GM21381 (cell line): Measurements from ENCODE around the gene TMEM17.

Experiments used
- ATAC-seq: cut with Tn5 transposase; IDR thresholded peaks from one replicate; pipeline ENCODE4 v1.9.1; 2021; ENCODE audit warnings: mild to moderate bottlenecking, moderate library complexity; ENCODE audit not compliant: unreplicated experiment

TMEM17 gene

DNA sequence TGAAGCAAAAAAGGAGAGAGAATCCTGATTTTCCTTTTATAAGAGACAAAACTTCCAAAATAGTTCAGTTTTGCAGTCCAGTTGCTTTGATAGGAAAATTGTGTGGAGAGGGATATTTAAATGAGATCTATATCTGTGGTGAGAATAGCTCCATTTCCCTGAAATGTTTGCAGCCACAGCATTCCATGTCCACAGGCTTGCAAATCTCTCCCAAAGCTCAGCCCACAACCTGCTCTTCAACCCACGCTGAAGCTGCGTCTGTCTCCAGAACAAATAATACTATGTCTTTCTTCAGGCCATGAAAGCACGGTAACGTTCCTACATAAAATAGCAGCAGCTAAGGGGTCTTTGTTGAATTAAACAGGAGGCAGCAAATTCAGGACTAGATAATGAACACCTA is 31.8 kb downstream of the TMEM17 start:
- no peak for ATAC-seq

DNA sequence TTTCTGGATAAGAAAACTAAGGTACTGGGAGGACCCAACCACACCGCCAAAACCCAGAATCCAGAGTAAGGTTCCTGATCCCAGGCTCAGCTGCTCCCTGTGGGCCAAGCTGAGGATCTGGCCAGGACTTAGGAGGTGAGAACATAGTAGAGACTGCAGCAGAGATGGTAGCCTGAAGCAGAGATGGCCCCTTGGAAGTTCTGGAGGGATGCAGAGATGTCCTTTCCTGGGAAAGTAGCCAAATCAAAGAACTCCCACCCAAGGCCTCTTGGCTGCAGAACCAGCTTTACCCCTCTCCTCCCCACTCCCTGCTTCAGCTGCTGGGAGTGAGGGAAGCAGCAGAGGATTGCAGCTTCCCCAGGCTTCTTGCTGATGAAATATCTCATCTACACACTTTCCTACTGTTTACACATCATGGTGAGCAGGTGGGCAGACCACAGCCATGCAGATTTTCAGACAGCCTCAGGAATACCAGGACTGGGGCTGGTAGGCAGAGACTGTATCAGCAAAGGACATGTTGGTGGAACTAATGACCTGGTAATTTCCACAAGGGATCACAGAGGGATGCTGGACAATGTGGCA is 32.7 kb downstream of the TMEM17 start:
- no peak for ATAC-seq

DNA sequence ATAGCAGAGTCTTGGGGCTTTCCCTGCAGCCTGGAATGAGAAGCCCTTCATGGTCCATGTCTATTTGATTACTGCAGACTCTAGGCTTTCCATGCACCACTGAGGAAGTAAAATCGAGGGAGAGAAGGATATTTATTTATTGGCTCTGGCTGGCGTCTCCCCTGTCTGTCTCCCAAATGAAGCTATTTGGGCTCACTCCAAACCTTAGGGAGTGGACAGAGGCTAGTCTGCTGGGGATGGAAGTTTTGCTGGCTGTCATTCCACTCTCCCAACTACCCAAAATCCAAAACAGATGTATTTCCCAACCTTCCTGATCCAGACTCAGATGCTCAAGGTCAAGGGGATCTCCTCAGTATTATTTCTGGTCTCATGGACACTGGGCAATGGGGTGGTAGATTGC is 33.7 kb downstream of the TMEM17 start:
- no peak for ATAC-seq

DNA sequence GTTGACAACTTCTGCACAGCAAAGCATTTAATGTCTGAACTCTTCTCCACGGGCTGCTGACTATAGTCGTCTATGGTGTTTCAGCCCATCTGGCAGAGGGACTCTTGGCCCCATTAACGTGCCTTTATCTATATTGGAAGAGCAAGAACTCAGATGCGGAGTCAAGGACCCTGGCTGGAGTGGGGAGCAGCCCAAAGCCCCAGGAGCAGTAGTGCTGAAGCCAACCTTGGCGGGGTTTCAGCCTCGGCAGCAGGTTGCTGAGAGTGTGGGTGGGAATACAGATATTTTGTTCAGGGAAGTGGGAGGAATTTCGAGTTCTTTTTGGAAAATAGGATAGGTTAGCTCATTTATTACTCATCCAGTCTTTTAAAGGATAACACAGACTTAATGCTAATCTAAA is 34.2 kb downstream of the TMEM17 start:
- no peak for ATAC-seq

DNA sequence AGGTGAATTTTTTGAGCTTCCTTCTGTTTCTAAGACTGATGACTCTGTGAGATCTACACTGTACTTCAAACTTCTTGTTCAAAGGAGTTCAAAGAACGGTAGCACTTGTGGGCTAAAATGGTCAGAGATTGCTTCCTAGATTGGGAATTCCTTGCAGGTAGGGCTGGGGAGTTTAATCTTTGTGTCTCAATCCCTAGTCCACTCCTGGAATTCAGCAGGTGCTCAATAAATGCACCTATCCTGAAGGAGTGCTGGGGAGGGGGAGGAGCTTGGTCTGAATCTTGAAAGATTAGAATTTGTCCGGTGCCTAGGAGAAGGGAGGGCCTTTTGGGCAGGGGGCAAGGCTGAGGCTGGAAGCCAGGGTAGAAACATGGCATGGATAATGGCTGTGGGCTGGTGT is 34.6 kb downstream of the TMEM17 start:
- no peak for ATAC-seq

DNA sequence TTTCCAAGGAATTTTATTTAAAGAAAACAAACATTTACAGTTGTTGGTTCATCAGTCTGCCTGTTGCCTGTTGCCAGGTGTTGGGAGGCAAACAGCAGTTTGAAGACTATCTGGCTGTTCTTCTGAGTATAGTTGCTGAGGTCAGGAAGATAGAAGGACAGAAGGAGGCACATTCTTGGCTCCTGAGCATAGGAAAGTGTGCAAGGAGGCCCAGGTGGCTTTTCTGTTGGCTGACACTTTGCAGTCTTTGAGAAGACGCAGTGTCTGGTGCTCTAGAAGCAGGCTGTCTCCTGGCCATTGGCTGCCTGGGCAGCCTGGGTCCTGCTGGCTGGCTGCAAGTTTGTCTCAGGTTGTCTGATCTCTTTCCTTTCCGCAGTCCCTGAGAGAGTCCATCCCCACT is 36.4 kb downstream of the TMEM17 start:
- no peak for ATAC-seq

DNA sequence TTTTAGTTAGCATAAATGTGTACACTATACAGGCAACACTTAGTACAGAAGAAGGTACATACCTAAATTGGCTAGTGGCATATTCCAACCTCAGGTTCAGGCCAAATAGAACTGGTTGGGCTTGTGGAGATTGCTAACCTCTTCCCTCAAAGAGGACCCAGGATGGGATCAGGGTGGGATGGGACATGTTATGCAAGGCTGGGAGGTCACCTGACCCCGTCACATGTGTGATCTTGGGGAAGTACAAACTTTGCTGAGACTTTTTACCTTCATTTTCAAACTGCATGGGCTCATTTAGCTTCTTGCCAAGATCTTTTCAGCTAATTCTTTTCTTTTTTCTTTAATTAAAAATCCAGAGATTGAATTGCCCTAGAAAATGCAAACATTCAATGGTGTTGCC is 36.9 kb downstream of the TMEM17 start:
- no peak for ATAC-seq

DNA sequence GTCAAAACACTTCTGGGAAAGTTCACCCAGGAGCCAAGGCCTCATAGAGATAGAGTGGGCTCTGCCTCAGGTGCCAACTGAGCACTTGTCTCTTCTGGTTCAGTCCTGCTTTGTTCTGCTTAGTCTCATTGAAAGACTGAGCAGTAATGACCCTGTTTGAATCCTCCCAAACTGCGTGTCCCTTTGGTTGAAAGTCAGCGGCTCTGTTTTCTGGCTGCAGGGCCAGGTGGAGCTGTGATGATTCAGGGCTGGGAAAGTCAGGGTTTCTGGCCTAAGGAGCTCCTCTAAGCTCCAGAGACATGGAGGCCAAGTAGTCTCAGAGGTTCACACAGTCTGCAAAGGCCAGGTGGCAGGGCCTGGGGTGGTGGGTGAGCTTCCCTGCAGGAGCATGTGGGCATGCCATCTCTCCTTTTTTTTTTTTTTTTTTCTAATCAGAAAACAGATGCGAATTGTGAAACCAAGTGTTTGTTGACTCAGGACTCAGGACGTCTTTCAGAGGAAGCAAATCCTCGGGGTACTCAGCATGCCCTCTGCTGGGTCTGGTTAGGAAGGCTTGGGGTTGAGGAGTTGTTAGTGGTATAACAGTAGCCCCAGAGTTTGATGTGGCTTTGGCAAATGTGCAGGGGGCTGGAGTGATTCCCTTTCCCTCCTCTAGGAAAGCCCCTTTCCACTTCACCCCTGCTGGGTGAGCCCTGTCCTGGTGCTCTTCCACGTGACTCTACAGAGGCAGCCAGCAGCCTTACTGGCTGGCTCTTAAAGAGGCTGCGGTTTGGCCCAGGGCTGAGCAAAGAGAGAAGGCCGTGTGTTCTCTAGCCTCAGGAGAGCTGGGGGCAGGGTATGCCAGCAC is 38.3 kb downstream of the TMEM17 start:
- ATAC-seq, result no peak

DNA sequence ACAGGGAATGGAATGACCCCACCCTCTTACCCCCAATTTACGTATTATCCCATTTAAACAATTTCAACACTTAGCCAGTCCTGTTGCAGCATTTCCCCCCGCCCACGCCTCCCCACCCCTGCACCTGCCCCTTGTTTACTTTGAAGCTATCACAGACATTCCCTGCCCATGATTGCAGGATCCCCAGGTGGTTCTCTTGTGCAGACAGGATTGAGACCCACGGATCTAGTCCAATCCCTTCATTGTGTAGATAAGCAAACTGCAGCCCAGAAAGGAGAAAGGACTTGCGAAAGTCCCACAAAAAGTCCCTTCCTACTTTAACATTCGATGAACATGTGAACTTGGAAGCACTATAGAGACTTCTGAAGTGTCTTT is 38.9 kb downstream of the TMEM17 start:
- no peak for ATAC-seq

DNA sequence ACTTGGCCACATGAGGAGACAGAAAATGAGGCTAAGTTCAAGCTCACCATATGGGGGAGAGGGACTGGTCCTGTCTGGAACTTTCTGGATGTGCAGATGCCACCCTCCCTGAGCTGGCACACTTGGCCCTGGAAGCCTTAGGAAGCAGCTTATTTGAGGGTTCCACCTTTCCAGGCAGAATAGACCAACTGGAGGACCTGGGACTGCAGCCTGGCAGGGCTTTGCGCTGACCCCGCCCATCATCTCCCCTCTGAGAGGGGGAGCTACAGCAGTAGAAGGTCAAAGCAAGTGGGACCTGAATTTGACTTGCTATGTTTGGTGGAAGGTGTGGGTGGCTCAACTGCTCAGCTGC is 39.5 kb downstream of the TMEM17 start:
- no peak for ATAC-seq

DNA sequence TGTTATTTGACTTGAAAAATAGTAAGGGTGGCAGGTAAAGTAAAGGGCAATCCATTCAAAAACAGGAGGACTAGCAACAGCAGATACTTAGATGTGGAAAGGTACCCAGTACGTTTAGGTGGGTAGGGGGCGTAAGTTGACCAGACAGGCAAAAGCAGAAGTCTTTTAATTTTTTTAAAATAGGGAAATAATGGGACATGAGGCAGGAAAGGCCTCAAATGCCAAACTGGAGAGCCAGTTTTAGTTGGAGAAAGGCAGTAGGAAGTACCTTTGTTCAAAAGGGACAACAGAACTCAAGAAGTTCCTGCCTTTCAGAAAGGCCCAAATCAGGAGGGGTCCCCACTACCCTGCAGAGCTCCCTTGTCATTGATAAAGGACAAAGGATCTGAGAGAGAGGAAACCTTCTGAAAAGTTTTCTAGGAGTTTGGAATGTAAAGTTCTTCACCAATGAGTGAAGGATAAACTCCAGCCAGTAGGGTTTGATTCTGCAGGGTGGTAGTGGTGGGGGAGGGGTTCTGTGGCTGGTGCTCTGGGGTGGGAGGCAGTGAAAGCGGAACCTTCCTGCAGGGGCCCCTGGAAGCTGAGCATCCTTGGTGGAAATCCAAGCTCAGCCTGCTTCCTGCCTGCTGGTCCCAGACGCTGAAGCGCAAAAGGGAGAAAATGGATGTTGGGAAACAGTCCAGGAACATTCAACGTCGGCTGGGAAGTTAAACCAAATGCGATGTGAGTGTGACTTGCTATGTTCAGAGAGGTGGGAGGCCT is 40.1 kb downstream of the TMEM17 start:
- no peak for ATAC-seq

DNA sequence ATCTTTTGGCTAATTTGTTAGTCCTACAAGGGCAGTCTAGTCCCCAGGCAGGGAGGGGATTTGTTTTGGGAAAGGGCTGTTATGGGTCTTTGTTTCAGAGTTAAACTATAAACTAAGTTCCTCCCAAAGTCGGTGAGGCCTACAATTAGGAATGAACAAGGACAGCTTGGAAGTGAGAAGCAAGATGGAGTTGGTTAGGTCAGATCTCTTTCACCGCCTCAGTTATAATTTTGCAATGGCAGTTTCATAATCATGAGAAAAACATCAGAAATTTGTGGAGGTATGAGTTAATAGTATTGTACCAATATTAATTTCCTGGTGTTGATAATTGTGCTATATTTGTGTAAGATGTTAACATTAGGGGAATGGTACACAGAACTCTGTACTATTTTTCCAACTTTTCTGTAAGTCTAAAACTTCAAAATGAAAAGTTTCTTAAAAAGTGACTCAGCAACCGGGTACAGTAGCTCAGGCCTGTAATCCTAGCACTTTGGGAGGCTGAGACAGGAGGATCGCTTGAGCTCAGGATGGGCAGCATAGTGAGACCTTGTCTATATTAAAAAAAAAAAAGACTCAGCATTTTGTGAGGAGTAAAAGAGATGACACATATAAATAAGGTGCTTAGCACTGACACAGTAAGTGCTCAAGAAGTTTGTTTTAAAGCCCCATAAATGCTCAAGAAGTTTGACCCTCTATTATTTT is 40.8 kb downstream of the TMEM17 start:
- ATAC-seq, result no peak

DNA sequence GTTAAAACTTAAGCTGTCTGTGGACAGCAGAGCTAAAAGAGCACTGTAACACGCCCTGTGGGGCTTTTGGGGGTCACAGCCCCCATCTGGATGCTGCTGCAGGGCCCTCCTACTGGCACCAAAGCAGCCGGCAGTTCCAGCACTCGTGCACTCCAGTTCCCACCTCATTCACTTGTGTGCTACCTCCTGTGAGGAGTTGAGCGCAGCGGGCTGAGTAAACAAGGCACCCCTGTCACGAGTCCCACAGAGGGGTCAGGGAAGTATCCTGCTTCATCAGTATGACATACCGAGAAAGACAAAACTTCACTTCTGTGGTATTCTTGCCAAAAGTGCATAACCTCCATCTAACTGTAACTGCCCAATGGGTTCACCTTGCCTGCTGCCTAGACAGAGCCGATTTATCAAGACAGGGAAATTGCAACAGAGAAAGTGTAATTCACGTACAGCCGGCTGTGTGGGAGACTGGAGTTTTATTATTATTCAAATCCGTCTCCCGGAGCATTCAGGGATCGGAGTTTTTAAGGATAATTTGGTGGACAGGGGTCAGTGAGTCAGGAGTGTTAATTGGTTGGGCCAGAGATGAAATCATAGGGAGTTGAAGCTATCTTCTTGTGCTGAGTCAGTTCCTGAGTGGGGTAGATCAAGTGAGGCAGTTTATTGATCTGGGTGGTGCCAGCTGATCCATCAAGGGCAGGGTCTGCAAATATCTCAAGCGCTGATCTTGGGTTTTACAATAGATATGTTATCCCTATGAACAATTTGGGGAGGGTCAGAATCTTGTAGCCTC is 41.6 kb downstream of the TMEM17 start:
- no peak for ATAC-seq

DNA sequence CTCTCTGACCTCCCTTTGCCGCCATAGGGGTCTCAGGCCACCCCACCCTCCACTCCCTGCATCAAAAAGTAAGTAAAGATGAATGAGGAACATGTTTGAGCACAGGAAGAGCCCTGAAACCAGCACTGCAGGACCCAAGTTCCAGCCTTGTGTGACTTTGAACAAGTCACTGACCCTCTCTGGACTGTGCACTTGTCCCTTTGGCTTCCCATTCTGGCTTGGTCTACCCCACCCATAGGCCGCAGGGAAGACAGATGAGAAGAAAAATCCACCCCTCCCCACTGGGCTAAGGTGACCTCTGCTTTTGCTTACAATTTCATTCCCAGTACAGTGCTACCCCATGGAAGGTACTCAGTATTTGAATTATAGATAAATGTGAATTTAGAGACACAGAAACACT is 43.8 kb downstream of the TMEM17 start:
- no peak for ATAC-seq

DNA sequence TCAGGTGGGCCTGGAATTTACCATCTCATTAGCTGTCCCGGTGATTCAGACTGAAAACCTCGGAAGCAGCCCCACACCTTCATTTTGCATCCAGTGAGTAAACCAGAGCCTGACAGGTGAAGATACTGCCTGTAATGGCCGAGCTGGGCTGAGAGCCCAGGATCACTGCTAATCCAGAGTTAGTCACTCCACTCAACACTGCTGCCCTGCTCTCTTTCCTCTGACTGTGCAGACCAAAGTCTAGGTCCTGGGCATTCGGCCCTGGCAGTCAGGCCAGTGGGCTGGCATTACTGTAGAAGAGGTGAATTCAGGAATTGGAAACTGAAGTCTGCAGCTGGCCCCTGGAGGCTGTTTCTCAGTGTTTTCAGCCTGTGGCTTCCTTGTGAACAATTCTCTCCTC is 44.3 kb downstream of the TMEM17 start:
- ATAC-seq, result no peak

DNA sequence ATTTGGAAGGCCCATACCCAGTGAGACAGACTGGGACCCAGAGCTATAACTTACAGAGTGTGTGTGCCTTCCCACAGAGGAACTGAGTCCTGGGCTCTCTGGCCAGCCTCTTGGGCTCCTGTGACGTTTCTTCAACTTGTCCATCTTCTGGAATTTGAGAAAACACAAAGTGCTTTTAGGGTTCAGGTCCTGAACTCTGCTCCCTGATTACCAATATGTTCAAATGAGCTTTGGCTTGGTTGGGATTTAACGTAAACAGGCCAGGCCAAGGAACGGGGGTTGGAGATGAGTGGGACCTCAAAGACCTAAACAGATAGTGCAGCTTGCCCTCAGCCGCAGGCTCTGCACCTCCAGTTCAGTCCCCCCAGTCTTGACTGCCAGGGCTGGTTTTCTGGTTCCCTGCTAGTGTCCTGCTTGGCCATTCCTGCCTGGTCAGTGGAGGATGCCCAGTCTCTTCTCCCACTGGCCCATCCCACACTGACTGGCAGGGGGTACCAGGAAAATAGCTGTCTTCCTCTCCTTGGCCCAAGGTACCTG is 44.9 kb downstream of the TMEM17 start:
- ATAC-seq, result no peak

DNA sequence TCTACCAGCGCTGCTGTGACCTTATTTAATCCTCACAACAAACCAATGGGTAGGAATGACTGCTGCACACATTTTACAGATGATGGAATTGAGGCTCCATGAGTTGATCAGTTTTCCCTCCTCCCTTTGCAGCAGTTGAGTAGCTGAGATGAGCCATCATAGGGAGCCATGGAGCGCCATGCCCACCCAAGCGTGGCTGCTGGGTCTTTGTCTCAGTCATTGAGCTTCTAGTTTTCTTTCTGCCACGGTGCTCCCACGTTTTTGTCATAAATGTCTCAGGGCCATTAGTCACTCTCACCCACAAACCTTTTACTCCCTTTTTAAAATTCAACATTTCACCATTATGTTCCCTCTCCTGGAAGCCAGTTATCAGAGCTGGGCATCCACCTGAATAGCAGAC is 45.8 kb downstream of the TMEM17 start:
- no peak for ATAC-seq

DNA sequence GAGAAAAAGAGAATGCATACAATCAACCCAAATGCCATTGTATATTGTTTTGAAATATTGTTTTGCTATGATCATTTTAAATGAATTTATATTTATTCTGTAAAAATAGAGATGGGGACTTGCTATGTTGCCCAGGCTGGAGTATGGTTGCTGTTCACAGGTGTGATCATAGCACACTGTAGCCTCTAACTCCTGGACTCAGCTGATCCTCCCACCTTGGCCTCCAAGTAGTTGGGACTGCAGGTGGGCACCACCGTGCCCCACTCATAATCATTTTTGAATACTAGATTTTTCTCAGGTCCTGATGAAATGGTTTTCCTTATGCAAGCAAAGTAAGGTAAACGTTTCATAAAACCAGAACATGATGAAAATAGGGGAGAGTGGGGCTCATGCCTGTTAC is 46.3 kb downstream of the TMEM17 start:
- ATAC-seq, result no peak

DNA sequence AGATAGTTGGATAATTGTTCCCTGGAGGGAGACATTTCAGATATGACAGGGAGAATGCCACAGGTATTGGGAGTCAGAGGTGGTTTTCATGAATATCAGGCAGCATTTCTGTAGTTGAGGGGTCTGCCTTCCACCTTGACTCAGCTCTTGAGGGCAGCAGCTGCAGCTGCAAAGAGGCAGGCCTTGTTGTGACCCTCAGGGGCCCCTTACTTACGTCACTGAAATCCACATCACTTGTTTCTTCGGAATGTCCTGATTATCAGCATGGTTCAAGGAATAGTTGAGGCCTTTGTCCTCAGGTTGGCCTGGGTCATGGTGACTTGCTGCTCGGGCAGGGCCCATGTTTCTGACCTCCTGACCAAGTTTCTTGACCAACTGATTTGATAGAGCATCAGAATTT is 46.9 kb downstream of the TMEM17 start:
- no peak for ATAC-seq

DNA sequence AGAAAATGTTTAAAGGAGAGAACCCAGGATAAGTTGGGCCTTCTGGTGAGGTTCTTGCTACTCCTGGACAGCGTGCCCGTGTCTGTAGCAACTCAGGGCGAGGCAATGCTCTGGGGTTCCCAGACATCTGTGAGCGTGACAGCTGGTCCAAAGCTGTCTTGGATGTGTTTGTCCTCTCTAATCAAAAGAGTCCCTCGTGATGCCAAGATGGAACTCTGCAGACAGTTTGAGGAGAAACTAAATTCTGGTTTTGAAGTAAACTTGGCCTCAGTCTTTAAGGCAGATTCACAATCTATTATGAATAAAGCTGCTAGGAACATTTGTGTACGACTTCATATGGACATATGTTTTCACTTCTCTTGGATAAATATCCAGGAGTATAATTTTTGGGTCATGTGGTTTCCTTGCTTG is 47.3 kb downstream of the TMEM17 start:
- ATAC-seq, result no peak
